H1 (cell line): ENCODE results near the gene CST8. TPM values are rescaled to one million over a fixed set of nuclear protein-coding genes. Genes with fewer than 3 reads are reported as not detected.

Source experiments
- EP300 ChIP-seq, 2 experiments: IDR thresholded peaks; 1 replicate in 1 of 2; 2 replicates in 1 of 2; pipeline ENCODE4 v1.6.1; 2011 to 2012; ENCODE audit warnings: low read depth in 2 of 2, low read length in 2 of 2, mild to moderate bottlenecking in 2 of 2, borderline replicate concordance in 1 of 2, inconsistent platforms in 1 of 2, moderate library complexity in 1 of 2
- FOSL1 ChIP-seq: IDR thresholded peaks from 2 replicates; pipeline ENCODE4 v1.6.1; 2011; ENCODE audit warnings: mild to moderate bottlenecking, low read depth, low read length, moderate library complexity; ENCODE audit not compliant: insufficient read depth
- GABPA ChIP-seq: IDR thresholded peaks from 2 replicates; pipeline ENCODE4 v1.6.1; 2011; ENCODE audit warnings: mild to moderate bottlenecking, low read length, moderate library complexity, borderline replicate concordance; ENCODE audit not compliant: insufficient read depth
- HDAC2 ChIP-seq, 2 experiments: fragments of 300-600 bp in 1 of 2; sonication (generic) in 1 of 2; IDR thresholded peaks; 2 replicates each; pipeline ENCODE4 v1.6.1; 2011 to 2012; ENCODE audit warnings: low read depth in 2 of 2, low read length in 2 of 2, mild to moderate bottlenecking in 2 of 2, moderate library complexity in 2 of 2, borderline replicate concordance in 1 of 2, inconsistent platforms in 1 of 2
- PHF8 ChIP-seq: fragments of 200-600 bp; sonication (generic); conservative IDR thresholded peaks from 2 replicates; pipeline ENCODE4 v1.7.1; 2012; ENCODE audit warnings: low read depth, mild to moderate bottlenecking, inconsistent platforms, low read length, moderate library complexity
- POU5F1 ChIP-seq: IDR thresholded peaks from 2 replicates; pipeline ENCODE4 v1.6.1; 2011; ENCODE audit warnings: low read depth, mild to moderate bottlenecking, low read length, moderate library complexity
- SP1 ChIP-seq: IDR thresholded peaks from 2 replicates; pipeline ENCODE4 v1.6.1; 2011; ENCODE audit warnings: low read depth, low read length
- TEAD4 ChIP-seq: IDR thresholded peaks from 2 replicates; pipeline ENCODE4 v1.6.1; 2012; ENCODE audit warnings: low read depth, low read length, inconsistent platforms, mixed read lengths
- ZNF274 ChIP-seq: IDR thresholded peaks from 2 replicates; pipeline ENCODE4 v1.7.0; 2012; ENCODE audit warnings: low read length, borderline replicate concordance; ENCODE audit errors: extremely low read depth
- polyA plus RNA-seq, 7 experiments: library from polyadenylated mRNA; depleted of rRNA in 3 of 7; stranded (reverse) in 5 of 7; unstranded in 2 of 7; fragments of >200 nt in 5 of 7; fragments of 200-250 nt in 2 of 7; gene quantifications; 1 replicate in 5 of 7; 2 replicates in 1 of 7; 4 replicates in 1 of 7; pipeline versions ENCODE4 v1.2.1 to v1.2.3, GENCODE V29; 2011 to 2013; ENCODE audit warnings: missing spikeins in 2 of 7, mixed read lengths in 2 of 7
- total RNA-seq: library from RNA; stranded (reverse); fragmentation: NEBNext Ultra II Directional; extraction: Animal tissue kit (Norgen Biotek cat#: 25700); gene quantifications from 2 replicates; pipeline ENCODE4 v1.2.1, GENCODE V29; 2021
- TF ChIP-seq, protein P1 (sequence below): fragments of 300-600 bp; sonication (generic); IDR thresholded peaks from 2 replicates; pipeline ENCODE4 v1.7.1; 2012; ENCODE audit warnings: low read length, moderate library complexity, mild to moderate bottlenecking, inconsistent platforms; ENCODE audit not compliant: insufficient replicate concordance

Gene CST8
- total and polyA plus RNA-seq, 2 of the 8 experiments (the other 6 are each of a cell fraction or from before 2014, with no cell fraction given) = not detected

- TF ChIP-seq, protein P1, sequence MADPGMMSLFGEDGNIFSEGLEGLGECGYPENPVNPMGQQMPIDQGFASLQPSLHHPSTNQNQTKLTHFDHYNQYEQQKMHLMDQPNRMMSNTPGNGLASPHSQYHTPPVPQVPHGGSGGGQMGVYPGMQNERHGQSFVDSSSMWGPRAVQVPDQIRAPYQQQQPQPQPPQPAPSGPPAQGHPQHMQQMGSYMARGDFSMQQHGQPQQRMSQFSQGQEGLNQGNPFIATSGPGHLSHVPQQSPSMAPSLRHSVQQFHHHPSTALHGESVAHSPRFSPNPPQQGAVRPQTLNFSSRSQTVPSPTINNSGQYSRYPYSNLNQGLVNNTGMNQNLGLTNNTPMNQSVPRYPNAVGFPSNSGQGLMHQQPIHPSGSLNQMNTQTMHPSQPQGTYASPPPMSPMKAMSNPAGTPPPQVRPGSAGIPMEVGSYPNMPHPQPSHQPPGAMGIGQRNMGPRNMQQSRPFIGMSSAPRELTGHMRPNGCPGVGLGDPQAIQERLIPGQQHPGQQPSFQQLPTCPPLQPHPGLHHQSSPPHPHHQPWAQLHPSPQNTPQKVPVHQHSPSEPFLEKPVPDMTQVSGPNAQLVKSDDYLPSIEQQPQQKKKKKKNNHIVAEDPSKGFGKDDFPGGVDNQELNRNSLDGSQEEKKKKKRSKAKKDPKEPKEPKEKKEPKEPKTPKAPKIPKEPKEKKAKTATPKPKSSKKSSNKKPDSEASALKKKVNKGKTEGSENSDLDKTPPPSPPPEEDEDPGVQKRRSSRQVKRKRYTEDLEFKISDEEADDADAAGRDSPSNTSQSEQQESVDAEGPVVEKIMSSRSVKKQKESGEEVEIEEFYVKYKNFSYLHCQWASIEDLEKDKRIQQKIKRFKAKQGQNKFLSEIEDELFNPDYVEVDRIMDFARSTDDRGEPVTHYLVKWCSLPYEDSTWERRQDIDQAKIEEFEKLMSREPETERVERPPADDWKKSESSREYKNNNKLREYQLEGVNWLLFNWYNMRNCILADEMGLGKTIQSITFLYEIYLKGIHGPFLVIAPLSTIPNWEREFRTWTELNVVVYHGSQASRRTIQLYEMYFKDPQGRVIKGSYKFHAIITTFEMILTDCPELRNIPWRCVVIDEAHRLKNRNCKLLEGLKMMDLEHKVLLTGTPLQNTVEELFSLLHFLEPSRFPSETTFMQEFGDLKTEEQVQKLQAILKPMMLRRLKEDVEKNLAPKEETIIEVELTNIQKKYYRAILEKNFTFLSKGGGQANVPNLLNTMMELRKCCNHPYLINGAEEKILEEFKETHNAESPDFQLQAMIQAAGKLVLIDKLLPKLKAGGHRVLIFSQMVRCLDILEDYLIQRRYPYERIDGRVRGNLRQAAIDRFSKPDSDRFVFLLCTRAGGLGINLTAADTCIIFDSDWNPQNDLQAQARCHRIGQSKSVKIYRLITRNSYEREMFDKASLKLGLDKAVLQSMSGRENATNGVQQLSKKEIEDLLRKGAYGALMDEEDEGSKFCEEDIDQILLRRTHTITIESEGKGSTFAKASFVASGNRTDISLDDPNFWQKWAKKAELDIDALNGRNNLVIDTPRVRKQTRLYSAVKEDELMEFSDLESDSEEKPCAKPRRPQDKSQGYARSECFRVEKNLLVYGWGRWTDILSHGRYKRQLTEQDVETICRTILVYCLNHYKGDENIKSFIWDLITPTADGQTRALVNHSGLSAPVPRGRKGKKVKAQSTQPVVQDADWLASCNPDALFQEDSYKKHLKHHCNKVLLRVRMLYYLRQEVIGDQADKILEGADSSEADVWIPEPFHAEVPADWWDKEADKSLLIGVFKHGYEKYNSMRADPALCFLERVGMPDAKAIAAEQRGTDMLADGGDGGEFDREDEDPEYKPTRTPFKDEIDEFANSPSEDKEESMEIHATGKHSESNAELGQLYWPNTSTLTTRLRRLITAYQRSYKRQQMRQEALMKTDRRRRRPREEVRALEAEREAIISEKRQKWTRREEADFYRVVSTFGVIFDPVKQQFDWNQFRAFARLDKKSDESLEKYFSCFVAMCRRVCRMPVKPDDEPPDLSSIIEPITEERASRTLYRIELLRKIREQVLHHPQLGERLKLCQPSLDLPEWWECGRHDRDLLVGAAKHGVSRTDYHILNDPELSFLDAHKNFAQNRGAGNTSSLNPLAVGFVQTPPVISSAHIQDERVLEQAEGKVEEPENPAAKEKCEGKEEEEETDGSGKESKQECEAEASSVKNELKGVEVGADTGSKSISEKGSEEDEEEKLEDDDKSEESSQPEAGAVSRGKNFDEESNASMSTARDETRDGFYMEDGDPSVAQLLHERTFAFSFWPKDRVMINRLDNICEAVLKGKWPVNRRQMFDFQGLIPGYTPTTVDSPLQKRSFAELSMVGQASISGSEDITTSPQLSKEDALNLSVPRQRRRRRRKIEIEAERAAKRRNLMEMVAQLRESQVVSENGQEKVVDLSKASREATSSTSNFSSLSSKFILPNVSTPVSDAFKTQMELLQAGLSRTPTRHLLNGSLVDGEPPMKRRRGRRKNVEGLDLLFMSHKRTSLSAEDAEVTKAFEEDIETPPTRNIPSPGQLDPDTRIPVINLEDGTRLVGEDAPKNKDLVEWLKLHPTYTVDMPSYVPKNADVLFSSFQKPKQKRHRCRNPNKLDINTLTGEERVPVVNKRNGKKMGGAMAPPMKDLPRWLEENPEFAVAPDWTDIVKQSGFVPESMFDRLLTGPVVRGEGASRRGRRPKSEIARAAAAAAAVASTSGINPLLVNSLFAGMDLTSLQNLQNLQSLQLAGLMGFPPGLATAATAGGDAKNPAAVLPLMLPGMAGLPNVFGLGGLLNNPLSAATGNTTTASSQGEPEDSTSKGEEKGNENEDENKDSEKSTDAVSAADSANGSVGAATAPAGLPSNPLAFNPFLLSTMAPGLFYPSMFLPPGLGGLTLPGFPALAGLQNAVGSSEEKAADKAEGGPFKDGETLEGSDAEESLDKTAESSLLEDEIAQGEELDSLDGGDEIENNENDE = peak; percentile 62
- TF ChIP-seq GABPA (no peak), ZNF274 (no peak), SP1 (peak; percentile 51; the same call in 1 of the 2 replicates), POU5F1 (peak; percentile 68; the same call in 1 of the 2 replicates), TEAD4 (0 out of 2 replicates have a peak, but pooled peaks have one; percentile 39), FOSL1 (no peak), PHF8 (no peak), HDAC2 (IDR thresholded peaks at IDR 0.05; ENCODE audit: borderline replicate concordance in 1 of 2, low read depth in 2 of 2, low read length in 2 of 2) (peak; percentile 52 to 92; a peak in 2 of 4 replicates), EP300 (IDR thresholded peaks at IDR 0.05; ENCODE audit: borderline replicate concordance in 1 of 2, low read depth in 2 of 2, low read length in 2 of 2) (peak in 1 of 2 experiments; percentile 46; a peak in 1 of 3 replicates)
Measured at GRCh38 chr20:23533161-23533560, 42.2 kb downstream of the CST8 start (continued).
